SK-N-SH (cell line): ENCODE measurements around the gene IGF2. TPM values are rescaled to one million over a fixed set of nuclear protein-coding genes. Genes with fewer than 3 reads are reported as not detected.

ENCODE experiments used
- CTCF ChIA-PET: fragments of 300-600, 350-600 bp; formaldehyde crosslinking; extraction: SDS; loops from one replicate; lab custom pipeline; 2021; lab: Yijun Ruan, JAX
- POLR2A ChIA-PET: fragments of 350-600 bp; sonication (Branson Sonifier 250); formaldehyde crosslinking; extraction: SDS; loops from one replicate; lab custom pipeline; 2020; ENCODE audit warnings: antibody characterized with exemption, inconsistent platforms; lab: Yijun Ruan, JAX
- DNase-seq: peaks from one replicate; pipeline ENCODE4 v3.0.0; 2012
- H2AFZ ChIP-seq: fragments of 200-600 bp; sonication (generic); 2 replicates; pipeline ENCODE4 v1.8.1; 2016; ENCODE audit warnings: antibody characterized with exemption, mild to moderate bottlenecking, low read depth
- H3F3A ChIP-seq: fragments of 200-600 bp; sonication (generic); replicated peaks from 2 replicates; pipeline ENCODE3; 2016; ENCODE audit warnings: antibody characterized with exemption, mild to moderate bottlenecking; ENCODE audit not compliant: insufficient read depth
- H3K27ac ChIP-seq, 2 experiments: fragments of 200-500 bp in 1 of 2; fragments of 200-600 bp in 1 of 2; sonication (Bioruptor generic) in 1 of 2; sonication (generic), shearing (Covaris generic) in 1 of 2; 2 replicates each; pipeline versions ENCODE4 v1.5.1 to v1.6.1; 2014 to 2016; ENCODE audit warnings: low read depth in 2 of 2, inconsistent platforms in 1 of 2, low read length in 1 of 2, mild to moderate bottlenecking in 1 of 2, mixed read lengths in 1 of 2
- H3K27me3 ChIP-seq: fragments of 200-600 bp; sonication (generic), shearing (Covaris generic); 2 replicates; pipeline ENCODE4 v1.6.1; 2016; ENCODE audit warnings: mixed run types; ENCODE audit not compliant: insufficient read depth
- H3K36me3 ChIP-seq, 2 experiments: fragments of 200-500 bp in 1 of 2; fragments of 200-600 bp in 1 of 2; sonication (Bioruptor generic) in 1 of 2; sonication (generic) in 1 of 2; replicated peaks in 1 of 2; 2 replicates each; pipeline versions ENCODE3 to v1.5.1; 2014 to 2016; ENCODE audit warnings: low read length in 1 of 2, mild to moderate bottlenecking in 1 of 2; ENCODE audit not compliant: insufficient read depth in 2 of 2, control insufficient read depth in 1 of 2
- H3K4me1 ChIP-seq, 2 experiments: fragments of 200-500 bp in 1 of 2; fragments of 200-600 bp in 1 of 2; sonication (Bioruptor generic) in 1 of 2; sonication (generic), shearing (Covaris generic) in 1 of 2; 2 replicates each; pipeline versions ENCODE4 v1.5.1 to v1.6.1; 2014 to 2016; ENCODE audit warnings: low read depth in 1 of 2, low read length in 1 of 2, mixed run types in 1 of 2; ENCODE audit not compliant: insufficient read depth in 2 of 2, control insufficient read depth in 1 of 2
- H3K4me2 ChIP-seq: fragments of 200-600 bp; sonication (generic), shearing (Covaris generic); 2 replicates; pipeline ENCODE4 v1.6.1; 2017; ENCODE audit warnings: mixed run types
- H3K4me3 ChIP-seq, 2 experiments: fragments of 200-500 bp in 1 of 2; fragments of 200-600 bp in 1 of 2; sonication (Bioruptor generic) in 1 of 2; sonication (generic), shearing (Covaris generic) in 1 of 2; 2 replicates each; pipeline versions ENCODE4 v1.5.1 to v1.8.1; 2014 to 2016; ENCODE audit warnings: low read depth in 2 of 2, inconsistent platforms in 1 of 2, low read length in 1 of 2, mild to moderate bottlenecking in 1 of 2, mixed read lengths in 1 of 2, moderate library complexity in 1 of 2
- H3K79me2 ChIP-seq: fragments of 200-600 bp; sonication (generic); 2 replicates; pipeline ENCODE4 v1.8.1; 2017; ENCODE audit warnings: mild to moderate bottlenecking; ENCODE audit not compliant: insufficient read depth
- H3K9ac ChIP-seq: fragments of 200-600 bp; sonication (generic); 2 replicates; pipeline ENCODE4 v1.6.1; 2017; ENCODE audit warnings: mixed run types
- H3K9me2 ChIP-seq: fragments of 200-600 bp; sonication (generic); 2 replicates; pipeline ENCODE4 v1.6.1; 2017; ENCODE audit warnings: mixed run types
- H3K9me3 ChIP-seq: fragments of 200-600 bp; sonication (generic); 2 replicates; pipeline ENCODE4 v1.6.1; 2017; ENCODE audit warnings: mixed run types, mild to moderate bottlenecking, moderate library complexity
- H4K20me1 ChIP-seq: fragments of 200-600 bp; sonication (generic); 2 replicates; pipeline ENCODE4 v1.6.1; 2017; ENCODE audit warnings: mild to moderate bottlenecking, mixed run types; ENCODE audit not compliant: insufficient read depth
- CHD2 ChIP-seq: fragments of 150-350 bp; IDR thresholded peaks from 2 replicates; pipeline ENCODE4 v1.6.1; 2018; ENCODE audit warnings: low read length; ENCODE audit not compliant: partially characterized antibody
- JUND ChIP-seq: IDR thresholded peaks from 2 replicates; pipeline ENCODE4 v1.4.0; 2012
- MAX ChIP-seq: IDR thresholded peaks from 2 replicates; pipeline ENCODE4 v1.4.0; 2012; ENCODE audit warnings: low read depth
- MXI1 ChIP-seq: IDR thresholded peaks from 2 replicates; pipeline ENCODE4 v1.6.1; 2012; ENCODE audit warnings: mild to moderate bottlenecking, low read depth, low read length, improper control_type of control experiment
- PBX3 ChIP-seq: IDR thresholded peaks from 2 replicates; pipeline ENCODE4; 2012
- POLR2AphosphoS5 ChIP-seq: IDR thresholded peaks from 2 replicates; pipeline ENCODE4 v1.6.1; 2012; ENCODE audit warnings: low read depth, low read length
- RCOR1 ChIP-seq: fragments of 150-350 bp; IDR thresholded peaks from 2 replicates; pipeline ENCODE4 v1.6.1; 2017; ENCODE audit warnings: antibody characterized with exemption, low read length
- SIN3A ChIP-seq: IDR thresholded peaks from 2 replicates; pipeline ENCODE4 v1.6.1; 2012; ENCODE audit warnings: low read depth, mild to moderate bottlenecking, low read length, moderate library complexity, borderline replicate concordance
- SMC3 ChIP-seq: IDR thresholded peaks from 2 replicates; pipeline ENCODE4 v1.6.1; 2012; ENCODE audit warnings: low read depth, low read length, improper control_type of control experiment
- TAF1 ChIP-seq: IDR thresholded peaks from 2 replicates; pipeline ENCODE4 v1.6.1; 2012; ENCODE audit warnings: low read depth, mild to moderate bottlenecking, low read length, moderate library complexity, borderline replicate concordance
- USF1 ChIP-seq: IDR thresholded peaks from 2 replicates; pipeline ENCODE4 v1.4.0; 2012; ENCODE audit warnings: low read depth, borderline replicate concordance
- YY1 ChIP-seq: IDR thresholded peaks from 2 replicates; pipeline ENCODE4 v1.4.0; 2012; ENCODE audit warnings: low read depth, mild to moderate bottlenecking
- WGBS: methylation state at CpG from one replicate; pipeline ENCODE4 v1.1.6; 2017; ENCODE audit warnings: low lambda C conversion rate; 5-methylcytosine and 5-hydroxymethylcytosine counted together
- polyA plus RNA-seq, 3 experiments: library from polyadenylated mRNA; depleted of rRNA; stranded (reverse); fragments of >200 nt; gene quantifications; 2 replicates each; pipeline ENCODE4 v1.2.3, GENCODE V29; 2012
- TF ChIP-seq, protein P1 (sequence below): IDR thresholded peaks from 2 replicates; pipeline ENCODE4 v1.6.1; 2012; ENCODE audit warnings: mild to moderate bottlenecking, low read depth, low read length, moderate library complexity
- TF ChIP-seq, protein P2 (sequence below): fragments of 150-350 bp; IDR thresholded peaks from 2 replicates; pipeline ENCODE4 v1.6.1; 2017; ENCODE audit warnings: antibody characterized with exemption, low read length, low read depth, borderline replicate concordance
- TF ChIP-seq, protein P3 (sequence below): fragments of 200-600 bp; sonication (generic); IDR thresholded peaks from 2 replicates; pipeline ENCODE4 v1.6.1; 2017; ENCODE audit warnings: antibody characterized with exemption, mild to moderate bottlenecking, moderate library complexity

IGF2 gene
- polyA plus RNA-seq, 1 of the 3 experiments (the other 2 are of a cell fraction), result 0.05 TPM

DNA sequence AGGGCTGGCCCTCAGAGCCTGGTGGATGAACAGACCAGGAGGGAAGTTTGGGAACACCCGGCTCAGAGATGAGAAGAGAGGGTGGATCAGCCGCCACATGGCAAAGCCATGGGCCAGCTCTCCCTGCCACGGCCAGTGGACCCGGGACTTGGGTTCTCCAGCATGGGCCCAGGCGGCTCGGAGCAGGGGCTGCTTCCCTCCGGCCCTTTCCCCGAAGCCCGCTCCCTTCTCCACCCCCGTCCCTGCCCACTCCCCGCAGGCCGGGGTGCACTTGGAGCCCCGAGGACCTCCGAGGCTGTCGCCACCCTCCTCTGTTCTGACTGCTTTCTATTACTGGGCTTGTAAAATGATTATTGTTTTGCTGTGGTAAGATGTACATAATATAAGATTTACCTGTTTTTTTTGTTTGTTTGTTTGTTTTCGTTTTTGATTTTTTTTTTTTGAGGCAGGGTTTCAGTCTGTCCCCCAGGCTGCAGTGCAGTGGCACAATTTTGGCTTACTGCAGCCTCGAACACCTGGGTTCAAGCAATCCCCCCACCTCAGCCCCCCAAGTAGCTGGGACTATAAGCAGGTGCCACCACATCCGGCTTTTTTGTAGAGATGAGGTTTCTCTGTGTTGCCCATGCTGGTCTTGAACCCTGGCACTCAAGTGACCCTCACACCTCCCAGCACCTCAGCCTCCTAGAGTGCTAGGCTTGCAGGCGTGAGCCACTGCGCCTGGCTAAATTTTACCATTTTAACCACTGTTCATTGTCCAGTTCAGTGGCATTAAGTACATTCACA lies 43.7 kb upstream of the IGF2 start:
- no peaks in the 10 kb centered on the region for H4K20me1 ChIP-seq
- no peak overlapping the region for H3K27ac ChIP-seq
- H3K4me1 ChIP-seq, result peaks cover 0 to 20% of the 10 kb centered on the region in 2 experiments; a peak in 1 of 4 replicates
- H2AFZ ChIP-seq, result no peak overlapping the region
- WGBS, result 60% methylated on average over 16 of the region's 20 CpGs
- no peak overlapping the region for H3K4me3 ChIP-seq
- H3F3A ChIP-seq, result no peaks in the 10 kb centered on the region
- no peak overlapping the region for H3K4me2 ChIP-seq
- no peak for DNase-seq
- H3K79me2 ChIP-seq, result no peaks in the 10 kb centered on the region
- H3K9me2 ChIP-seq, result no peaks in the 10 kb centered on the region
- ChIA-PET POLR2A (interaction anchor here (1.2 kb wide), 1 partner anchor 11 kb away, joined by 3 read pairs; no protein-coding TSS in a partner anchor), CTCF (interaction anchor here (1.0 to 1.7 kb wide), 6 partner anchors 9 to 32 kb away, joined by 3 to 8 read pairs (median 4); no protein-coding TSS in a partner anchor)
- H3K27me3 ChIP-seq, result no peaks in the 10 kb centered on the region
- TF ChIP-seq JUND, result no peak
- TF ChIP-seq TAF1, result no peak
- no peaks in the 10 kb centered on the region for H3K36me3 ChIP-seq
- H3K9ac ChIP-seq, result no peak overlapping the region
- no peaks in the 10 kb centered on the region for H3K9me3 ChIP-seq

GRCh38 chr11:2182075-2182474 lies 42.9 kb upstream of the IGF2 start:
- TF ChIP-seq USF1 (no peak), PBX3 (no peak), MXI1 (no peak), CHD2 (no peak), POLR2AphosphoS5 (no peak), SMC3 (no peak), RCOR1 (no peak), YY1 (no peak), MAX (no peak), SIN3A (no peak)
- TF ChIP-seq, protein P1, sequence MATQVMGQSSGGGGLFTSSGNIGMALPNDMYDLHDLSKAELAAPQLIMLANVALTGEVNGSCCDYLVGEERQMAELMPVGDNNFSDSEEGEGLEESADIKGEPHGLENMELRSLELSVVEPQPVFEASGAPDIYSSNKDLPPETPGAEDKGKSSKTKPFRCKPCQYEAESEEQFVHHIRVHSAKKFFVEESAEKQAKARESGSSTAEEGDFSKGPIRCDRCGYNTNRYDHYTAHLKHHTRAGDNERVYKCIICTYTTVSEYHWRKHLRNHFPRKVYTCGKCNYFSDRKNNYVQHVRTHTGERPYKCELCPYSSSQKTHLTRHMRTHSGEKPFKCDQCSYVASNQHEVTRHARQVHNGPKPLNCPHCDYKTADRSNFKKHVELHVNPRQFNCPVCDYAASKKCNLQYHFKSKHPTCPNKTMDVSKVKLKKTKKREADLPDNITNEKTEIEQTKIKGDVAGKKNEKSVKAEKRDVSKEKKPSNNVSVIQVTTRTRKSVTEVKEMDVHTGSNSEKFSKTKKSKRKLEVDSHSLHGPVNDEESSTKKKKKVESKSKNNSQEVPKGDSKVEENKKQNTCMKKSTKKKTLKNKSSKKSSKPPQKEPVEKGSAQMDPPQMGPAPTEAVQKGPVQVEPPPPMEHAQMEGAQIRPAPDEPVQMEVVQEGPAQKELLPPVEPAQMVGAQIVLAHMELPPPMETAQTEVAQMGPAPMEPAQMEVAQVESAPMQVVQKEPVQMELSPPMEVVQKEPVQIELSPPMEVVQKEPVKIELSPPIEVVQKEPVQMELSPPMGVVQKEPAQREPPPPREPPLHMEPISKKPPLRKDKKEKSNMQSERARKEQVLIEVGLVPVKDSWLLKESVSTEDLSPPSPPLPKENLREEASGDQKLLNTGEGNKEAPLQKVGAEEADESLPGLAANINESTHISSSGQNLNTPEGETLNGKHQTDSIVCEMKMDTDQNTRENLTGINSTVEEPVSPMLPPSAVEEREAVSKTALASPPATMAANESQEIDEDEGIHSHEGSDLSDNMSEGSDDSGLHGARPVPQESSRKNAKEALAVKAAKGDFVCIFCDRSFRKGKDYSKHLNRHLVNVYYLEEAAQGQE, result no peak
- TF ChIP-seq, protein P2, sequence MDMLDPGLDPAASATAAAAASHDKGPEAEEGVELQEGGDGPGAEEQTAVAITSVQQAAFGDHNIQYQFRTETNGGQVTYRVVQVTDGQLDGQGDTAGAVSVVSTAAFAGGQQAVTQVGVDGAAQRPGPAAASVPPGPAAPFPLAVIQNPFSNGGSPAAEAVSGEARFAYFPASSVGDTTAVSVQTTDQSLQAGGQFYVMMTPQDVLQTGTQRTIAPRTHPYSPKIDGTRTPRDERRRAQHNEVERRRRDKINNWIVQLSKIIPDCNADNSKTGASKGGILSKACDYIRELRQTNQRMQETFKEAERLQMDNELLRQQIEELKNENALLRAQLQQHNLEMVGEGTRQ, result no peak
- TF ChIP-seq, protein P3, sequence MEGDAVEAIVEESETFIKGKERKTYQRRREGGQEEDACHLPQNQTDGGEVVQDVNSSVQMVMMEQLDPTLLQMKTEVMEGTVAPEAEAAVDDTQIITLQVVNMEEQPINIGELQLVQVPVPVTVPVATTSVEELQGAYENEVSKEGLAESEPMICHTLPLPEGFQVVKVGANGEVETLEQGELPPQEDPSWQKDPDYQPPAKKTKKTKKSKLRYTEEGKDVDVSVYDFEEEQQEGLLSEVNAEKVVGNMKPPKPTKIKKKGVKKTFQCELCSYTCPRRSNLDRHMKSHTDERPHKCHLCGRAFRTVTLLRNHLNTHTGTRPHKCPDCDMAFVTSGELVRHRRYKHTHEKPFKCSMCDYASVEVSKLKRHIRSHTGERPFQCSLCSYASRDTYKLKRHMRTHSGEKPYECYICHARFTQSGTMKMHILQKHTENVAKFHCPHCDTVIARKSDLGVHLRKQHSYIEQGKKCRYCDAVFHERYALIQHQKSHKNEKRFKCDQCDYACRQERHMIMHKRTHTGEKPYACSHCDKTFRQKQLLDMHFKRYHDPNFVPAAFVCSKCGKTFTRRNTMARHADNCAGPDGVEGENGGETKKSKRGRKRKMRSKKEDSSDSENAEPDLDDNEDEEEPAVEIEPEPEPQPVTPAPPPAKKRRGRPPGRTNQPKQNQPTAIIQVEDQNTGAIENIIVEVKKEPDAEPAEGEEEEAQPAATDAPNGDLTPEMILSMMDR, result no peak
- POLR2A ChIA-PET, result interaction anchor here (1.2 kb wide), 1 partner anchor 11 kb away, joined by 3 read pairs; no protein-coding TSS in a partner anchor
- no peaks in the 10 kb centered on the region for H4K20me1 ChIP-seq
- H3K4me1 ChIP-seq, result peaks cover 0 to 20% of the 10 kb centered on the region in 2 experiments; a peak in 1 of 4 replicates
- H3K4me3 ChIP-seq, result no peak overlapping the region
- no peak overlapping the region for H2AFZ ChIP-seq
- no peak overlapping the region for H3K4me2 ChIP-seq
- no peak overlapping the region for H3K27ac ChIP-seq
- H3K9me2 ChIP-seq, result no peaks in the 10 kb centered on the region
- no peaks in the 10 kb centered on the region for H3K9me3 ChIP-seq
- no peaks in the 10 kb centered on the region for H3F3A ChIP-seq
- no peaks in the 10 kb centered on the region for H3K79me2 ChIP-seq
- no peak overlapping the region for H3K9ac ChIP-seq
- no peaks in the 10 kb centered on the region for H3K27me3 ChIP-seq
- CTCF ChIA-PET, result interaction anchor here (0.6 to 1.6 kb wide), 5 partner anchors 8 to 490 kb away, joined by 3 to 5 read pairs (median 3); no protein-coding TSS in a partner anchor
- H3K36me3 ChIP-seq, result no peaks in the 10 kb centered on the region
- no peak for DNase-seq
- WGBS, result 84% methylated on average over 8 of the region's 18 CpGs
